NAMALWA (cell line): ENCODE results near the gene KCTD21.

Source experiments
- DNase-seq: peaks from one replicate; pipeline ENCODE4 v3.0.0-alpha.2; 2015; ENCODE audit warnings: low spot score

Gene KCTD21

DNA sequence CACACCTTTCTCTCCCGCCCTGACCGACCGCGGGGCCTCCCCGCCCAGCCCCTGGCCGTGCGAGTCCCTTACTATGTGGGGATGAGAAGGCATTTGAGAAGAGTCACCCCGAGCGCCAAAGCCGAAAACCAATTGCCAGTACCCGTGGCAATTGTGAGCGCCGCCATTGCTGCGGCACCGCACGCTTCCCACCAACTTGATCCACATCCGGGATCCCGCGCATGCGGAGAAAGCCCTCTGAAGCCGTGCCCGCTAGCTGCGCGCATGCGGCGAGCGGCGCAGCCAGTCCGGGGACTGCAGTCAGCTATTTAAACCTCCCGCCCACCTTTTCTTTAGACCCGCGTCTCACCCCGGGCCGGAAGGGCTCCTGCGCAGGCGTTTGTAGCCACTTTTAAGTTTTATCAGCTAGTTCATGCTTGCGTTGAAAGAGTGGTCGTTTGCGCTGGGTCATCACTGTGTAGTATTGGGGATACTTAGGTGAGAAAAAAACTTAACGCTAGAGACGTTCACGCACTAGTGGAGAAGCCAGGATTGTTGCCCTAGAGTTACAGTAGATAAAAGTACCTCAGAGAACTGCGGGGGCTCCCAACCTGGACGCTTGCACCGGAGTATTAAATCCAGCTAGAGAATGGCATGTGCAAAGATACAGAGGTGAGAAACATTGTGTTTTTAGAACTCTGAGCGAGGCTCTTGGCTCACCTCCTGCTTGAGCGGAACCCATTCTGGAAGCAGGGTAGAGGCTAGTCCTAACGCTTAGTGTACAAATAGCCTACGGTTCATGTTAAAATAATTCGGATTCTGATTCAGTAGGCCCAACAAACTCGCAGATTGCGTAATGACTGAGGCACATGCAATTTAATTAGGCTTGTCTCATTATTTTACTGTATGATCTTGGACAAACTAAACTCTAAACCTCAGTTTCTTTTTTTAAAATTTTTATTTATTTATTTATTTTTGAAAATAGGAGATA lies 48.7 kb downstream of the KCTD21 start, which contains the start of gene ALG8:
Gene ALG8, minus strand, starts transcription at position 205 of the 970 bp plus-strand sequence. Its CDS starts 38 bp downstream, at position 167.
- DNase-seq, result peak; percentile 98

DNA sequence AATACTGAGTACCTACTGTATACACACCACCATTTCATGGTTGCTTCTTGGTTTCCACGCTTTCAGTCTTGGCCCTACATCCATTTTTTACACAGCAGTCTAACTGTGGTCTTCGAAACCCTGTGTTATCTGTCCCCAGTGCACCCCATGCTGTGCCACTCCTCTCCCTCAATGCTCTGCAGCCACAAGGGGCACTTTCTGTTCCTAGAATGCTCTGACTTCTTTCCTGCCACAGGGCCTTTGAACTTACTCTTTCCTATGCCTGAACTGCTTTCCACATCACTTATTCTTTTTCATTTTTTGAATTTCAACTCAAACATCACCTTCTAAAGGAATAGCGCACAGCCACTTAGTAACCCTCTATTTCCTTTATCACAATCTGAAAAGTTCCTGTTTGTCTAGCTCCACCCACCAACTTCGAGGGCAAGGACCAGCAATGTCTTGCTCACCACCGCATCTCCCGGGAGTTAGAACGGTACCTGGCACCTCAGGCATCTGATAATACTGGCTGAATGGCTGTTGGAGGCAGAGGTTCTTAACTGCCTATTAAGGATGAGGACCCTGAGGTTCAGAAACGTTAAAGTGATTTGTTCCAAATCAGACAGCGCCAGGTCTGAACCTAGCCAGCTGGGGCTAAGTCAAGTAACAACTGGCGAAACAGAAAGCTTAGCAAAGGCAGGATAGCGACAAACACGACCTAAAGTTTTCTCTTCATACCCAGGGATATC lies 49.6 kb downstream of the KCTD21 start:
- peak; percentile 77 for DNase-seq

DNA sequence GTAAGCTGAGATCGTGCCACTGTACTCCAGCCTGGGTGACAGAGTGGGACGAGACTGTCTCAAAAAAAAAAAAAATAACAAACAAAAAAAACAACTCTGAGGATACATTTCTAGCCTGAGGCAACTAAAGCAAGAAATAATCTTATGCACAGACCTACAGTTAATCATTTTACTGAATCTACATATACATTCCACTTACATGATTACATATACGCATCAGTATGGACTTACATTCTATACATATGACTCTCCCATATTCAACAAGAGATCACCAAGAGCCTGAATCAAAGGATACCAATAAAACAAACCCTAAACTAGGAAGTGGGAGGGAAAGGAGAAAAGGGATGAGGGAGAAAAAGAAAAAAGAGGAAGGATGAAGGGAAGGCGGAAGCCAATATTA lies 50.1 kb downstream of the KCTD21 start:
- no peak for DNase-seq

DNA sequence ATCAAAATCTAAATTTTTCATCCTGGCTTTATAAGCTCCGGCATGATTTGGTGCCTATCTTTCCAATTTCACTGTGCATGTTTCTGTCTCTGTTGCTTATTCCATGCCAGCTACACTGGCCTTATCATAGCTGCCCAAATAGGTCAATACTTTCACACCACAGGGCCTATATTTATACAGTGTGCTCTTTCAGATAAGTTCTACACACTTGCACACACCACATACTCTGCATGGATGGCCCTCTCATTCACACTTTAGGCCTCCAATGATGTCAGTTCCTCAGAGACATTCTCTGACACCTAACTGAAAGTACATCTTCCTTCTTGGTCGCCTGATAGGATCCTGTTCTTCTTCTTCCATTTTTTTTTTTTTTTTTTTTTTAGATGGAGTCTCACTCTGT lies 56.0 kb downstream of the KCTD21 start:
- no peak for DNase-seq

DNA sequence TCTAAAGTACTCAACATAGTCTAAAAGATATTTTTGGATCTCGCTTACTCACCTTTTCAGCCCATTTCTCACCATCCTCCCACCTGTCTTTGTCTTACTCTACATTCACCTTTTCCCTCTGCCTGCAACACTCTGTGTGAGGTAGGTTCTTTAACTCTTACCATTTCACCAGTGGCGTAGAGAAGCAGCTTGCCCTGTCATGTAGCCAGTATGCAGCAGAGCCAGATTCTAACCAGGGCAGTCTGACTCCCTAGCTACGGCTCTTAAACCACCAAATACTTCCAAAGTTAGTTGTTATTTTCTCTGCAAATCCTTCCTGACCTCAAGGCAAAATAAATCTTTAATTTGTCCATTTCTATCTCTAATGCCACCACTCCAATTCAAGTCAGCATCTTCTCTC lies 56.5 kb downstream of the KCTD21 start:
- no peak for DNase-seq

- no peak for DNase-seq
These were observed 61.0 kb downstream of the KCTD21 start for GRCh38 chr11:78127403-78127802.
